ENCODE data around the gene MAFF. TPM values are rescaled to one million over a fixed set of nuclear protein-coding genes. Genes with fewer than 3 reads are reported as not detected.
"Not testable (repeated sequence)": the region's sequence is repeated elsewhere in the genome, so short reads cannot be mapped to it uniquely, and the experiment has no call there.

The MAFF gene
- total RNA-seq, 1 experiment from 2014 or later, result 6.4 TPM

DNA sequence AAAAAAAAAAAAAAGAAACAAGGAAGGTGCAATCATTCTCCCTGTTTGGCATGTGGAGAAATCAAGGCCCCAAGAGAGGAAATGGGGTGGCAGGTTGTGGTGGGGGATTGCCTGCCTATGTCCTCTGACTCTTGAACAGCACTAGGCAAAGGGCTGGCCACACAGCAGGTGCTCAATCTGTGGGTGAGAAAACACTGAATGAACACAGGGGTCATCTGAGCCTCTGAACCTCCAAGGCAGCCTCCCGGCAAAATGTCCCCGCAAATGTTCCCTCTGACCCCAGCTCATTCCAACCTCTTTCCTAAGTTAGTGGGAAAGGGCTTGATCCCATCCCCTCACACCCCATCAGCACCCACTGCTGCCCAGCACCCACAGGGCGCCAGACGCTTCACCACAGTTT, 24.8 kb upstream of the MAFF start:
- POLR2A ChIA-PET, result interaction anchor here (0.7 kb wide), 1 partner anchor 339 kb away, joined by 5 read pairs; no protein-coding TSS in a partner anchor
- H3K27ac ChIP-seq (ENCODE audit: low read length), result 0 out of 2 replicates have a peak overlapping the region, but pooled peaks have one; percentile 35
- no peaks in the 10 kb centered on the region for H3K27me3 ChIP-seq (ENCODE audit: control insufficient read depth, insufficient read depth, low read length)
- H3K36me3 ChIP-seq (ENCODE audit: control insufficient read depth, insufficient read depth, low read length), result no peaks in the 10 kb centered on the region
- intact Hi-C loops (cut with micrococcal nuclease; ENCODE audit: unreplicated experiment) (no loop called here), in situ Hi-C loops (cut with HindIII; ENCODE audit: low pct_unique_long_range_greater_than_20kb, low sequenced_read_pairs) (no loop called here)
- TF ChIP-seq, protein P1, sequence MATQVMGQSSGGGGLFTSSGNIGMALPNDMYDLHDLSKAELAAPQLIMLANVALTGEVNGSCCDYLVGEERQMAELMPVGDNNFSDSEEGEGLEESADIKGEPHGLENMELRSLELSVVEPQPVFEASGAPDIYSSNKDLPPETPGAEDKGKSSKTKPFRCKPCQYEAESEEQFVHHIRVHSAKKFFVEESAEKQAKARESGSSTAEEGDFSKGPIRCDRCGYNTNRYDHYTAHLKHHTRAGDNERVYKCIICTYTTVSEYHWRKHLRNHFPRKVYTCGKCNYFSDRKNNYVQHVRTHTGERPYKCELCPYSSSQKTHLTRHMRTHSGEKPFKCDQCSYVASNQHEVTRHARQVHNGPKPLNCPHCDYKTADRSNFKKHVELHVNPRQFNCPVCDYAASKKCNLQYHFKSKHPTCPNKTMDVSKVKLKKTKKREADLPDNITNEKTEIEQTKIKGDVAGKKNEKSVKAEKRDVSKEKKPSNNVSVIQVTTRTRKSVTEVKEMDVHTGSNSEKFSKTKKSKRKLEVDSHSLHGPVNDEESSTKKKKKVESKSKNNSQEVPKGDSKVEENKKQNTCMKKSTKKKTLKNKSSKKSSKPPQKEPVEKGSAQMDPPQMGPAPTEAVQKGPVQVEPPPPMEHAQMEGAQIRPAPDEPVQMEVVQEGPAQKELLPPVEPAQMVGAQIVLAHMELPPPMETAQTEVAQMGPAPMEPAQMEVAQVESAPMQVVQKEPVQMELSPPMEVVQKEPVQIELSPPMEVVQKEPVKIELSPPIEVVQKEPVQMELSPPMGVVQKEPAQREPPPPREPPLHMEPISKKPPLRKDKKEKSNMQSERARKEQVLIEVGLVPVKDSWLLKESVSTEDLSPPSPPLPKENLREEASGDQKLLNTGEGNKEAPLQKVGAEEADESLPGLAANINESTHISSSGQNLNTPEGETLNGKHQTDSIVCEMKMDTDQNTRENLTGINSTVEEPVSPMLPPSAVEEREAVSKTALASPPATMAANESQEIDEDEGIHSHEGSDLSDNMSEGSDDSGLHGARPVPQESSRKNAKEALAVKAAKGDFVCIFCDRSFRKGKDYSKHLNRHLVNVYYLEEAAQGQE (IDR thresholded peaks at IDR 0.05; ENCODE audit: insufficient read depth in 1 of 2, low read depth in 2 of 2, low read length in 1 of 2), result no peak
- TF ChIP-seq SIN3A (IDR thresholded peaks at IDR 0.05; ENCODE audit: borderline replicate concordance, insufficient read depth, low read depth, low read length), result no peak
- peaks cover 54% of the 10 kb centered on the region for H3K4me1 ChIP-seq (ENCODE audit: control insufficient read depth, insufficient read depth, low read length)
- DNase-seq (ENCODE audit: low read depth, low spot score), result no peak
- H3K4me3 ChIP-seq (ENCODE audit: low read depth in 2 of 2, low read length in 2 of 2), result no peak overlapping the region
- CTCF ChIA-PET, result no interaction called here
- no peak for ATAC-seq
- no peaks in the 10 kb centered on the region for H3K9me3 ChIP-seq (ENCODE audit: control insufficient read depth, insufficient read depth, low read depth, low read length)
- BruUV-seq (replicated peaks), result no TSS peak

GRCh38 chr22:38177571-38177925, 24.2 kb upstream of the MAFF start:
- POLR2A ChIA-PET, result interaction anchor here (0.7 kb wide), 1 partner anchor 339 kb away, joined by 5 read pairs; no protein-coding TSS in a partner anchor
- H3K9me3 ChIP-seq (ENCODE audit: control insufficient read depth, insufficient read depth, low read depth, low read length); ATAC-seq; H3K27me3 ChIP-seq (ENCODE audit: control insufficient read depth, insufficient read depth, low read length); BruUV-seq (replicated peaks); H3K36me3 ChIP-seq (ENCODE audit: control insufficient read depth, insufficient read depth, low read length); H3K4me3 ChIP-seq (ENCODE audit: low read depth in 2 of 2, low read length in 2 of 2); in situ Hi-C loops (cut with HindIII; ENCODE audit: low pct_unique_long_range_greater_than_20kb, low sequenced_read_pairs); CTCF ChIA-PET; DNase-seq (ENCODE audit: low read depth, low spot score); intact Hi-C loops (cut with micrococcal nuclease; ENCODE audit: unreplicated experiment): not testable (repeated sequence)
- Histone ChIP-seq H3K27ac (ENCODE audit: low read length) (peak overlapping the region; percentile 75), H3K4me1 (ENCODE audit: control insufficient read depth, insufficient read depth, low read length) (peaks cover 51% of the 10 kb centered on the region)

DNA sequence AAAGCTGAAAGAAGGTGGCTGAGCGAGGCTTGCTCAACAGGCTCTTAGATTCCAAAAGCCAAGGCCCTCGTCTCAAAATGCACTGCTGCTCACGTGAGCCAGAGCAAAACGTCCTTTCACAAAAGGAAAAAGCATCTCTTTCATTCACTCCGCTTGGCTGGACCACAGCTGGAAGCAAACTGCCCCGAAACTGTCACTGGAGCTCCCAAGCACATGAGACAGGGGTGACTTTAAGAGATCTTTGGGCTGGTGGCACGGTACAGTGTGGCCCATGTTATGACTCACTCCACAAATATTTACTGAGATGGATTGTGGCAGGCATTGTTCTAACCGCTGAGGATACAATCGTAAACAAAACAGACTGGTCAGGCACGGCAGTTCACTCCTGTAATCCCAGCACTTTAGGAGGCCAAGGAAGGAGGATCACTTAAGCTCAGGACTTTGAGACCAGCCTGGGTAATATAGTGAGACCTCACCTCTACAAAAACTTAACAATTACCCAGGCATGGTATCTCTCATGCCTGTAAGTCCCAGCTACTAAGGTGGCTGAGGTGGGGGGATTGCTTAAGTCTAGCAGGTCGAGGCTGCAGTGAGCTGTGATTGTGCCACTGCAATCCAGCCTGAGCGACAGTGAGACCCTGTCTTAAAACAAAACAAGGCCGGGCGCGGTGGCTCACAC, 23.7 kb upstream of the MAFF start:
- no TSS peak for BruUV-seq (replicated peaks)
- in situ Hi-C loops (cut with HindIII; ENCODE audit: low pct_unique_long_range_greater_than_20kb, low sequenced_read_pairs) (no loop called here), intact Hi-C loops (cut with micrococcal nuclease; ENCODE audit: unreplicated experiment) (no loop called here)
- POLR2A ChIA-PET, result no interaction called here
- CTCF ChIA-PET, result no interaction called here
- Histone ChIP-seq H3K4me1 (ENCODE audit: control insufficient read depth, insufficient read depth, low read length) (peaks cover 46% of the 10 kb centered on the region), H3K4me3 (ENCODE audit: low read depth in 2 of 2, low read length in 2 of 2) (no peak overlapping the region), H3K27me3 (ENCODE audit: control insufficient read depth, insufficient read depth, low read length) (no peaks in the 10 kb centered on the region), H3K36me3 (ENCODE audit: control insufficient read depth, insufficient read depth, low read length) (no peaks in the 10 kb centered on the region), H3K27ac (ENCODE audit: low read length) (peak overlapping the region; percentile 75), H3K9me3 (ENCODE audit: control insufficient read depth, insufficient read depth, low read depth, low read length) (no peaks in the 10 kb centered on the region)
- peak; percentile 82 for DNase-seq (ENCODE audit: low read depth, low spot score)
- TF ChIP-seq SIN3A (IDR thresholded peaks at IDR 0.05; ENCODE audit: borderline replicate concordance, insufficient read depth, low read depth, low read length) (0 out of 2 replicates have a peak, but pooled peaks have one; percentile 25), POLR2AphosphoS5 (IDR thresholded peaks at IDR 0.05; ENCODE audit: low read depth, low read length) (peak; percentile 54; the same call in 1 of the 2 replicates), CTCF (IDR thresholded peaks at IDR 0.05) (no peak), TCF7L2 (IDR thresholded peaks at IDR 0.05; ENCODE audit: low read depth, low read length) (peak; percentile 77)
- TF ChIP-seq, protein P1 (IDR thresholded peaks at IDR 0.05; ENCODE audit: insufficient read depth in 1 of 2, low read depth in 2 of 2, low read length in 1 of 2), result no peak
- peak; percentile 77 for ATAC-seq

DNA sequence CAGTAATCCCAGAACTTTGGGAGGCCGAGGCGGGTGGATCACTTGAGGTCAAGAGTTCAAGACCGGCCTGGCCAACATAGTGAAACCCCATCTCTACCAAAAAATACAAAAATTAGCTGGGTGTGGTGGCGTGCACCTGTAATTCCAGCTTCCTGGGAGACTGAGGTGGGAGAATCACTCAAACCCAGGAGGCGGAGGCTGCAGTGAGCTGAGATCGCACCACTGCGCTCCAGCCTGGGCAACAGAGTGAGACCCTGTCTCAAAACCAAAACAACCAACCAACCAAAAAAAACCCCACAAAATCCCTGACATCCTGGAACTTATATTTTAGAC, 23.2 kb upstream of the MAFF start:
- intact Hi-C loops (cut with micrococcal nuclease; ENCODE audit: unreplicated experiment); H3K9me3 ChIP-seq (ENCODE audit: control insufficient read depth, insufficient read depth, low read depth, low read length); in situ Hi-C loops (cut with HindIII; ENCODE audit: low pct_unique_long_range_greater_than_20kb, low sequenced_read_pairs); ATAC-seq; H3K36me3 ChIP-seq (ENCODE audit: control insufficient read depth, insufficient read depth, low read length); CTCF ChIA-PET; BruUV-seq (replicated peaks); DNase-seq (ENCODE audit: low read depth, low spot score); POLR2A ChIA-PET; H3K27me3 ChIP-seq (ENCODE audit: control insufficient read depth, insufficient read depth, low read length); H3K4me3 ChIP-seq (ENCODE audit: low read depth in 2 of 2, low read length in 2 of 2): not testable (repeated sequence)
- H3K27ac ChIP-seq (ENCODE audit: low read length), result peak overlapping the region; percentile 75
- peaks cover 45% of the 10 kb centered on the region for H3K4me1 ChIP-seq (ENCODE audit: control insufficient read depth, insufficient read depth, low read length)

Measured in Panc1 (cell line).